ENCODE results near the gene SOX6. TPM values are rescaled to one million over a fixed set of nuclear protein-coding genes. Genes with fewer than 3 reads are reported as not detected.

Gene SOX6
- total RNA-seq, 2 experiments from 2014 or later: 0.13 TPM; not detected in 1

DNA sequence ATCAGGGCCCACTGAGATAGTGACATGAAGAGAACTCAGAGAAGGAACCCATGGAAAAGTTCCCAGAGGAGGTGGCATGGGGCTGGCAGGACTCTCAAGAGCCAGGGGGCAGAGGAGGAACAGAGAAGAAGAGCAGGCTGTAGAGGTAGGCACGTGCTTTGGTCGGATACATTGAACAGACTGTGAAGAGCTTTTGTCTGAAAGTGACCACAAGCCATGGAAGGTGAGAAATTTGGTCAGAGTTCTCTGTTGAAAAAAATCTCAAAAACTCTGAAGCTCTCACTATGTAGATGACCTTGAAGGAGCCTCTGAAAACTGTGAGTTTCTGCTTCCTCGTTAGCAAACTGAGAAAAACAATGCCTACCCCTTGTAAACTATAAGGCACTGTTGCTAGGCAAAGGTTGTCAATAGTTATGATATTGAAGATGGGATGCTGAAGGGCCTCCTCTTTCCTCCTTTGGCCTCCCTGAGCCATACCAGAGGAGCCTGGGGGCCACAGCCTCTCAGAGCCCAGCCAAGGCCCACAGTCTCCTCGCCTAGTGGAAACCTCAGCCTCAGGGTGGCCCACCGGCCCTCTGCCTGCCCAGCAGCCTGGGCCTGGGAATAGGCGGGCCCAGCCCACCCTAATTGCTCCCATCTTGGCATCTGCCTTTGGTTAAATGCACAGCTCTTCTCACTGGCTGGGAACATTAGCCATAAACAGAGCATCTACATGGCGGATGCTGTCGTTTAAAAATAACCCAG is 415.7 kb downstream of the SOX6 start:
- ChIA-PET CTCF (ENCODE audit: unreplicated experiment) (interaction anchor here (0.6 kb wide), 1 partner anchor 1751 kb away, joined by 3 read pairs; no protein-coding TSS in a partner anchor), POLR2A (interaction anchor here (1.3 to 1.5 kb wide), 2 partner anchors 9 kb away, joined by 3 to 4 read pairs; no protein-coding TSS in a partner anchor)
- TF ChIP-seq, protein P1, sequence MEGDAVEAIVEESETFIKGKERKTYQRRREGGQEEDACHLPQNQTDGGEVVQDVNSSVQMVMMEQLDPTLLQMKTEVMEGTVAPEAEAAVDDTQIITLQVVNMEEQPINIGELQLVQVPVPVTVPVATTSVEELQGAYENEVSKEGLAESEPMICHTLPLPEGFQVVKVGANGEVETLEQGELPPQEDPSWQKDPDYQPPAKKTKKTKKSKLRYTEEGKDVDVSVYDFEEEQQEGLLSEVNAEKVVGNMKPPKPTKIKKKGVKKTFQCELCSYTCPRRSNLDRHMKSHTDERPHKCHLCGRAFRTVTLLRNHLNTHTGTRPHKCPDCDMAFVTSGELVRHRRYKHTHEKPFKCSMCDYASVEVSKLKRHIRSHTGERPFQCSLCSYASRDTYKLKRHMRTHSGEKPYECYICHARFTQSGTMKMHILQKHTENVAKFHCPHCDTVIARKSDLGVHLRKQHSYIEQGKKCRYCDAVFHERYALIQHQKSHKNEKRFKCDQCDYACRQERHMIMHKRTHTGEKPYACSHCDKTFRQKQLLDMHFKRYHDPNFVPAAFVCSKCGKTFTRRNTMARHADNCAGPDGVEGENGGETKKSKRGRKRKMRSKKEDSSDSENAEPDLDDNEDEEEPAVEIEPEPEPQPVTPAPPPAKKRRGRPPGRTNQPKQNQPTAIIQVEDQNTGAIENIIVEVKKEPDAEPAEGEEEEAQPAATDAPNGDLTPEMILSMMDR (conservative IDR thresholded peaks at IDR 0.05; ENCODE audit: low read length): no peak
- TF ChIP-seq EZH2phosphoT487 (IDR thresholded peaks at IDR 0.05; ENCODE audit: borderline replicate concordance, low read depth, low read length): no peak
- H3K4me1 ChIP-seq (ENCODE audit: insufficient read depth, low read length, poor library complexity, severe bottlenecking): no peaks in the 10 kb centered on the region
- intact Hi-C loops (cut with micrococcal nuclease; ENCODE audit: unreplicated experiment): no loop called here
- H3K9me3 ChIP-seq (ENCODE audit: low read length): no peaks in the 10 kb centered on the region
- H3K79me2 ChIP-seq (ENCODE audit: insufficient read depth, low read depth, low read length): no peaks in the 10 kb centered on the region
- no peak overlapping the region for H3K4me2 ChIP-seq (ENCODE audit: low read length)
- H4K20me1 ChIP-seq (ENCODE audit: insufficient read depth, low read length): no peaks in the 10 kb centered on the region
- H3K4me3 ChIP-seq (ENCODE audit: low read depth, low read length, poor library complexity, severe bottlenecking): no peak overlapping the region
- H3K9me2 ChIP-seq (ENCODE audit: insufficient read depth, low read length): no peaks in the 10 kb centered on the region
- no peak overlapping the region for H3K27ac ChIP-seq (ENCODE audit: low read depth, low read length, poor library complexity, severe bottlenecking)
- no peak for DNase-seq (ENCODE audit: low spot score)
- no peaks in the 10 kb centered on the region for H3K36me3 ChIP-seq (ENCODE audit: insufficient read depth, low read length)
- BruUV-seq (replicated peaks): no TSS peak
- no peak overlapping the region for H2AFZ ChIP-seq (ENCODE audit: low read length)

DNA sequence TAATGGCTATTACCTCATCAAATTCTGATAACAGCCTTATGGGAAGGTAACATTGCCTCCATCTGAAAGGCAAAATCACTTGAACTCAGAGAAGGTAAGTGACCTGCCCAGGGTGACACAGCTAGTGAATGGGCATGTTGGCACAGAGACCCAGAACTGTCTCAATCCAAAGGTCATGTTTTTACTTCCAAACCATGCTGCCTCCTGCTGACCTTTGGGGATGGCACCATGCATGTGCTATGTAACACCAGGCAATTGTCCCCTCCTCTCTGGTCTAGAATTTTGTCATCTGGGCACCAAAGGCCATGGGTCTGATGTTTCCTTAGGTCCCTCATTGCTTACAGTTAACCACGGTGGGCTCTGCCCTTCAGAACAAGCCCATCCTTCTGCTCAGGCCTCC is 417.4 kb downstream of the SOX6 start:
- POLR2A ChIA-PET: no interaction called here

More for the DNA sequence above, 417.4 kb downstream of the SOX6 start:
- H3K4me3 ChIP-seq (ENCODE audit: low read depth, low read length, poor library complexity, severe bottlenecking): no peak overlapping the region
- DNase-seq (ENCODE audit: low spot score): no peak
- no TSS peak for BruUV-seq (replicated peaks)
- no peak overlapping the region for H2AFZ ChIP-seq (ENCODE audit: low read length)
- H3K36me3 ChIP-seq (ENCODE audit: insufficient read depth, low read length): no peaks in the 10 kb centered on the region
- CTCF ChIA-PET (ENCODE audit: unreplicated experiment): no interaction called here
- TF ChIP-seq EZH2phosphoT487 (IDR thresholded peaks at IDR 0.05; ENCODE audit: borderline replicate concordance, low read depth, low read length): no peak
- TF ChIP-seq, protein P1 (conservative IDR thresholded peaks at IDR 0.05; ENCODE audit: low read length): no peak
- no peaks in the 10 kb centered on the region for H3K9me3 ChIP-seq (ENCODE audit: low read length)
- no peak overlapping the region for H3K27ac ChIP-seq (ENCODE audit: low read depth, low read length, poor library complexity, severe bottlenecking)
- no peaks in the 10 kb centered on the region for H4K20me1 ChIP-seq (ENCODE audit: insufficient read depth, low read length)
- no peak overlapping the region for H3K4me2 ChIP-seq (ENCODE audit: low read length)
- no peaks in the 10 kb centered on the region for H3K79me2 ChIP-seq (ENCODE audit: insufficient read depth, low read depth, low read length)
- no peaks in the 10 kb centered on the region for H3K4me1 ChIP-seq (ENCODE audit: insufficient read depth, low read length, poor library complexity, severe bottlenecking)
- intact Hi-C loops (cut with micrococcal nuclease; ENCODE audit: unreplicated experiment): no loop called here
- H3K9me2 ChIP-seq (ENCODE audit: insufficient read depth, low read length): no peaks in the 10 kb centered on the region

Measured in OCI-LY7 (cell line).